Ascending aorta (tissue), 2 donors: ENCODE measurements around the gene QRSL1. TPM values are rescaled to one million over a fixed set of nuclear protein-coding genes. Genes with fewer than 3 reads are reported as not detected.

ENCODE experiments used
- DNase-seq, 2 donors: peaks; one replicate each; pipeline ENCODE4 v3.0.0-alpha.2; 2019; ENCODE audit warnings: low spot score in 2 of 2
- H3K27ac ChIP-seq, 2 donors: fragments of 200-600 bp; sonication (generic); one replicate each; pipeline ENCODE4 v1.5.1; 2016 to 2017; ENCODE audit warnings: mild to moderate bottlenecking in 1 of 2
- H3K27me3 ChIP-seq: fragments of 200-600 bp; sonication (generic); one replicate; pipeline ENCODE4 v1.5.1; 2017
- H3K36me3 ChIP-seq, 2 donors: fragments of 200-600 bp; sonication (generic); one replicate each; pipeline ENCODE4 v1.5.1; 2016
- H3K4me1 ChIP-seq, 2 donors: fragments of 200-600 bp; sonication (generic); one replicate each; pipeline ENCODE4 v1.5.1; 2016 to 2017; ENCODE audit warnings: mild to moderate bottlenecking in 1 of 2
- H3K4me3 ChIP-seq, 2 donors: fragments of 200-600 bp; sonication (generic); one replicate each; pipeline ENCODE4 v1.5.1; 2016 to 2017; ENCODE audit warnings: mild to moderate bottlenecking in 1 of 2
- H3K9me3 ChIP-seq, 2 donors: fragments of 200-600 bp; sonication (generic); one replicate each; pipeline ENCODE4 v1.5.1; 2016
- intact Hi-C: fragments of 100-400 bp; cut with DNase I; formaldehyde crosslinking; loops from one replicate; pipeline ENCODE4 v1.15.1; 2023
- total RNA-seq: library from RNA; depleted of rRNA; stranded (reverse); fragments of >200 nt; gene quantifications from one replicate; pipeline ENCODE4 v1.1.0, GENCODE V29; 2016
- TF ChIP-seq, protein P1 (sequence below), 3 experiments: fragments of 200-600 bp in 2 of 3; fragments of 450-650 bp in 1 of 3; sonication (generic) in 2 of 3; IDR thresholded peaks; one replicate each; pipeline ENCODE4 v1.5.1; 2016 to 2019; ENCODE audit warnings: antibody characterized with exemption in 3 of 3, mild to moderate bottlenecking in 1 of 3, moderate library complexity in 1 of 3

QRSL1 gene
- total RNA-seq, 1 donor from 2014 or later: 3.9 TPM

GRCh38 chr6:106715922-106716321 is 86.5 kb downstream of the QRSL1 start:
- TF ChIP-seq, protein P1, sequence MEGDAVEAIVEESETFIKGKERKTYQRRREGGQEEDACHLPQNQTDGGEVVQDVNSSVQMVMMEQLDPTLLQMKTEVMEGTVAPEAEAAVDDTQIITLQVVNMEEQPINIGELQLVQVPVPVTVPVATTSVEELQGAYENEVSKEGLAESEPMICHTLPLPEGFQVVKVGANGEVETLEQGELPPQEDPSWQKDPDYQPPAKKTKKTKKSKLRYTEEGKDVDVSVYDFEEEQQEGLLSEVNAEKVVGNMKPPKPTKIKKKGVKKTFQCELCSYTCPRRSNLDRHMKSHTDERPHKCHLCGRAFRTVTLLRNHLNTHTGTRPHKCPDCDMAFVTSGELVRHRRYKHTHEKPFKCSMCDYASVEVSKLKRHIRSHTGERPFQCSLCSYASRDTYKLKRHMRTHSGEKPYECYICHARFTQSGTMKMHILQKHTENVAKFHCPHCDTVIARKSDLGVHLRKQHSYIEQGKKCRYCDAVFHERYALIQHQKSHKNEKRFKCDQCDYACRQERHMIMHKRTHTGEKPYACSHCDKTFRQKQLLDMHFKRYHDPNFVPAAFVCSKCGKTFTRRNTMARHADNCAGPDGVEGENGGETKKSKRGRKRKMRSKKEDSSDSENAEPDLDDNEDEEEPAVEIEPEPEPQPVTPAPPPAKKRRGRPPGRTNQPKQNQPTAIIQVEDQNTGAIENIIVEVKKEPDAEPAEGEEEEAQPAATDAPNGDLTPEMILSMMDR (IDR thresholded peaks at IDR 0.05): no peak
- intact Hi-C loops: no loop called here
- DNase-seq: no peak
- Histone ChIP-seq H3K9me3 (no peaks in the 10 kb centered on the region), H3K27ac (no peak overlapping the region), H3K4me3 (no peak overlapping the region), H3K4me1 (no peaks in the 10 kb centered on the region), H3K36me3 (no peaks in the 10 kb centered on the region), H3K27me3 (no peaks in the 10 kb centered on the region)

GRCh38 chr6:106716966-106717365 is 87.6 kb downstream of the QRSL1 start:
- Histone ChIP-seq H3K4me3 (no peak overlapping the region), H3K36me3 (no peaks in the 10 kb centered on the region), H3K4me1 (no peaks in the 10 kb centered on the region), H3K27me3 (no peaks in the 10 kb centered on the region), H3K9me3 (no peaks in the 10 kb centered on the region), H3K27ac (no peak overlapping the region)
- intact Hi-C loops: no loop called here
- DNase-seq: no peak
- TF ChIP-seq, protein P1 (IDR thresholded peaks at IDR 0.05): no peak

Other genes starting within 250 kb of the QRSL1 start
- gene RTN4IP1, start 80 bp upstream of the QRSL1 start, total RNA-seq: 0.43 TPM